Ascending aorta (tissue), 2 donors: ENCODE data around the gene TNFRSF17. TPM values are rescaled to one million over a fixed set of nuclear protein-coding genes. Genes with fewer than 3 reads are reported as not detected.
A peak's percentile ranks its signal among the peaks of the same experiment; 100 is the strongest.

Source experiments
- DNase-seq, 2 donors: peaks; one replicate each; pipeline ENCODE4 v3.0.0-alpha.2; 2019; ENCODE audit warnings: low spot score in 2 of 2
- H3K27ac ChIP-seq, 2 donors: fragments of 200-600 bp; sonication (generic); one replicate each; pipeline ENCODE4 v1.5.1; 2016 to 2017; ENCODE audit warnings: mild to moderate bottlenecking in 1 of 2
- H3K27me3 ChIP-seq: fragments of 200-600 bp; sonication (generic); one replicate; pipeline ENCODE4 v1.5.1; 2017
- H3K36me3 ChIP-seq, 2 donors: fragments of 200-600 bp; sonication (generic); one replicate each; pipeline ENCODE4 v1.5.1; 2016
- H3K4me1 ChIP-seq, 2 donors: fragments of 200-600 bp; sonication (generic); one replicate each; pipeline ENCODE4 v1.5.1; 2016 to 2017; ENCODE audit warnings: mild to moderate bottlenecking in 1 of 2
- H3K4me3 ChIP-seq, 2 donors: fragments of 200-600 bp; sonication (generic); one replicate each; pipeline ENCODE4 v1.5.1; 2016 to 2017; ENCODE audit warnings: mild to moderate bottlenecking in 1 of 2
- H3K9me3 ChIP-seq, 2 donors: fragments of 200-600 bp; sonication (generic); one replicate each; pipeline ENCODE4 v1.5.1; 2016
- CTCF ChIP-seq, 3 experiments: fragments of 200-600 bp in 2 of 3; fragments of 450-650 bp in 1 of 3; sonication (generic) in 2 of 3; IDR thresholded peaks; one replicate each; pipeline ENCODE4 v1.5.1; 2016 to 2019; ENCODE audit warnings: antibody characterized with exemption in 3 of 3, mild to moderate bottlenecking in 1 of 3, moderate library complexity in 1 of 3
- intact Hi-C: fragments of 100-400 bp; cut with DNase I; formaldehyde crosslinking; loops from one replicate; pipeline ENCODE4 v1.15.1; 2023
- total RNA-seq: library from RNA; depleted of rRNA; stranded (reverse); fragments of >200 nt; gene quantifications from one replicate; pipeline ENCODE4 v1.1.0, GENCODE V29; 2016

The TNFRSF17 gene
- total RNA-seq, 1 donor from 2014 or later = not detected

- Histone ChIP-seq H3K27ac (peak overlapping the region; percentile 73 to 83), H3K4me1 (peaks cover 0 to 8% of the 10 kb centered on the region in 2 donors), H3K4me3 (peak overlapping the region; percentile 78 to 92), H3K36me3 (peaks cover 1 to 11% of the 10 kb centered on the region in 2 donors), H3K9me3 (no peaks in the 10 kb centered on the region), H3K27me3 (no peaks in the 10 kb centered on the region)
- DNase-seq = peak in 1 of 2 donors; percentile 66
- no peak for TF ChIP-seq CTCF (IDR thresholded peaks at IDR 0.05)
- intact Hi-C loops = loop anchor here (1.0 to 2.0 kb wide), 3 partner anchors 85 to 127 kb away; partner anchors contain the start of gene RSL1D1
Observed at GRCh38 chr16:11977376-11978041, 12.5 kb downstream of the TNFRSF17 start.

GRCh38 chr16:11978080-11978479 lies 13.1 kb downstream of the TNFRSF17 start:
- intact Hi-C loops = no loop called here

DNA sequence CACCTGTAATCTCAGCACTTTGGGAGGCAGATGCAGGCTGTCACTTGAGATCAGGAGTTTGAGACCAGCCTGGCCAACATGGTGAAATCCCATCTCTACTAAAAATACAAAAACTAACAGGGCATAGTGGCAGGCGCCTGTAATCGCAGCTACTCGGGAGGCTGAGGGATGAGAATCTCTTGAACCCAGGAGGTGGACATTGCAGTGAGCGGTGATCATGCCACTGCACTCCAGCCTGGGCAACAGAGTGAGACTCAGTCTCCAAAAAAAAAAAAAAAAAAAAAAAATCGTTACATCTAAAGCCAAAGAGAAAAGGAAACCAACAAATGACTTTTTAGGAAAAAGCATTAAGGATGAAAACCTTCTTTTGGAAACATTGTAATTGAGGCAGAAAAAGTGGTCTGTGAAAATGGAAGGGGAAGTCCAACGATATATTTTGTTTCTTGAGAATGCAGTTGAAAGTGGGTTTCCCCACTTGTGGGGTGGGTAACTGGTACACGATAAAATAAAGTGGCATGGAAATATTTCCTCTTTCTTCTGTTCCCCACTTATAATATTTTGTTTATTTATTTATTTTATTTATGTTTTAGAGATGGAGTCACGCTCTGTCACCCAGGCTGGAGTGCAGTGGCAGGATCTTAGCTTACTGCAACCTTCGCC lies 14.1 kb downstream of the TNFRSF17 start:
- Histone ChIP-seq H3K27ac (no peak overlapping the region), H3K4me3 (no peak overlapping the region), H3K36me3 (no peaks in the 10 kb centered on the region)

More at GRCh38 chr16:11978080-11978479, 13.1 kb downstream of the TNFRSF17 start:
- no peaks in the 10 kb centered on the region for H3K27me3 ChIP-seq
- H3K27ac ChIP-seq = peak overlapping the region; percentile 73 to 83
- TF ChIP-seq CTCF (IDR thresholded peaks at IDR 0.05) = no peak
- DNase-seq = no peak
- peaks cover 0 to 8% of the 10 kb centered on the region in 2 donors for H3K4me1 ChIP-seq
- peaks cover 0 to 7% of the 10 kb centered on the region in 2 donors for H3K36me3 ChIP-seq
- H3K9me3 ChIP-seq = no peaks in the 10 kb centered on the region
- peak overlapping the region in 1 of 2 donors; percentile 78 for H3K4me3 ChIP-seq

DNA sequence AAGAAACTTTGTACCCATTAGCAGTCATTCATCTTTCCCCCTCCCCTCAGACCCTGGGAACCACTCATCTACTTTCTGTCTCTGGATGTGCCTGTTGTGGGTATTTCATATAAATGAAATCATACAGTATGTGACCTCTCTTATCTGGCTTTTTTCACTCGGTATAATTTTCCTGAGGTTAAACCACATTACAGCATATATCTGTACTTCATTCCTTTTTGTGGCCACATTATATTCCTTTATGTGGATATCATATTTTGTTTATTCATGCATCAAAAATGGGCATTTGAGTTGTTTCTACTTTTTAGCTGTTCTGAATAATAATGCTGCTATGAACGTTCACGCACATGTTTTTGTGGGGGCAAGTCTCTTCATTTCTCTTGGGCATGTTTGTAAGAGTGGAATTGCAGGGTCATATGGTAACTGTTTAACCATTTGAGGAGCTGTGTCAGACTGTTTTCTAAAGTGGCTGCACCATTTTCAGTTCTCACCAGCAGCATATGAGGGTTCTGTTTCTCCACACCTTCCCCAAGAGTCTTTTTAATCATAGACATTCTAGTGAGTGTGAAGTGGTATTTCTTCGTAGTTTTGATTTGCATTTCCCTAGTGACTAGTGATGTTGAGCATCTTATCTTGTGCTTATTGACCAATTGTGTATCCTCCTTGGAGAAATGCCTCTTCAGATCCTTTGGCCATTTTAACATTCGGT lies 15.3 kb downstream of the TNFRSF17 start:
- no peak for DNase-seq

More for the DNA sequence above, 14.1 kb downstream of the TNFRSF17 start:
- DNase-seq = no peak
- TF ChIP-seq CTCF (IDR thresholded peaks at IDR 0.05) = no peak
- no peaks in the 10 kb centered on the region for H3K27me3 ChIP-seq
- H3K4me1 ChIP-seq = peaks cover 0 to 8% of the 10 kb centered on the region in 2 donors
- intact Hi-C loops = no loop called here
- no peaks in the 10 kb centered on the region for H3K9me3 ChIP-seq

More for the DNA sequence above, 15.3 kb downstream of the TNFRSF17 start:
- Histone ChIP-seq H3K36me3 (no peaks in the 10 kb centered on the region), H3K27me3 (no peaks in the 10 kb centered on the region), H3K27ac (no peak overlapping the region), H3K9me3 (no peaks in the 10 kb centered on the region), H3K4me3 (no peak overlapping the region), H3K4me1 (peaks cover 0 to 8% of the 10 kb centered on the region in 2 donors)
- intact Hi-C loops = no loop called here
- no peak for TF ChIP-seq CTCF (IDR thresholded peaks at IDR 0.05)
